SK-N-MC (cell line): ENCODE data around the gene RPS8.
"Not testable (repeated sequence)": the region's sequence is repeated elsewhere in the genome, so short reads cannot be mapped to it uniquely, and the experiment has no call there.

Source experiments
- DNase-seq: peaks from one replicate; pipeline ENCODE4 v3.0.0-alpha.2; 2011; ENCODE audit warnings: low read depth, low spot score
- H3K27ac ChIP-seq: fragments of 200-600 bp; sonication (generic); 2 replicates; pipeline ENCODE4 v1.5.1; 2016; ENCODE audit warnings: mixed run types
- H3K36me3 ChIP-seq: fragments of 200-600 bp; sonication (generic); 2 replicates; pipeline ENCODE4 v1.6.1; 2017; ENCODE audit warnings: antibody characterized with exemption, low read length, mixed read lengths; ENCODE audit not compliant: insufficient read depth
- H3K4me3 ChIP-seq: fragments of 200-600 bp; sonication (generic); 2 replicates; pipeline ENCODE4 v1.5.1; 2016
- H3K9ac ChIP-seq: fragments of 200-600 bp; sonication (generic); 2 replicates; pipeline ENCODE4 v1.8.0; 2017; ENCODE audit warnings: mixed run types, mixed read lengths; ENCODE audit not compliant: insufficient read length
- H3K9me3 ChIP-seq: fragments of 200-600 bp; sonication (generic); 2 replicates; pipeline ENCODE4 v1.6.1; 2017; ENCODE audit warnings: low read depth, mild to moderate bottlenecking, antibody characterized with exemption, low read length, moderate library complexity, mixed read lengths
- EZH2 ChIP-seq: fragments of 200-600 bp; sonication (generic); IDR thresholded peaks from one replicate; pipeline ENCODE4 v1.6.1; 2017; ENCODE audit warnings: antibody characterized with exemption
- FOXP2 ChIP-seq: optimal IDR thresholded peaks from 2 replicates; pipeline ENCODE3; 2011; ENCODE audit warnings: mild to moderate bottlenecking, moderate library complexity; ENCODE audit not compliant: insufficient read depth; ENCODE audit errors: extremely low read length, control extremely low read depth
- POLR2AphosphoS5 ChIP-seq: IDR thresholded peaks from 2 replicates; pipeline ENCODE4 v1.6.1; 2012; ENCODE audit warnings: mild to moderate bottlenecking, low read depth, low read length, borderline replicate concordance

The RPS8 gene

GRCh38 chr1:44743211-44743610 lies 32.1 kb upstream of the RPS8 start:
- Histone ChIP-seq H3K36me3 (peaks cover 67% of the 10 kb centered on the region), H3K4me3 (no peak overlapping the region), H3K27ac (0 out of 2 replicates have a peak overlapping the region, but pooled peaks have one; percentile 13), H3K9me3 (no peaks in the 10 kb centered on the region), H3K9ac (no peak overlapping the region)
- TF ChIP-seq EZH2 (no peak), POLR2AphosphoS5 (no peak), FOXP2 (no peak)
- DNase-seq: no peak

GRCh38 chr1:44747878-44748277 lies 27.5 kb upstream of the RPS8 start:
- no peak overlapping the region for H3K27ac ChIP-seq
- peaks cover 73% of the 10 kb centered on the region for H3K36me3 ChIP-seq
- DNase-seq: no peak
- no peaks in the 10 kb centered on the region for H3K9me3 ChIP-seq
- no peak overlapping the region for H3K4me3 ChIP-seq
- no peak overlapping the region for H3K9ac ChIP-seq
- TF ChIP-seq EZH2: no peak
- TF ChIP-seq FOXP2: no peak
- no peak for TF ChIP-seq POLR2AphosphoS5

- TF ChIP-seq FOXP2: no peak
- TF ChIP-seq POLR2AphosphoS5: no peak
- TF ChIP-seq EZH2: no peak
- H3K9me3 ChIP-seq: no peaks in the 10 kb centered on the region
- no peak overlapping the region for H3K9ac ChIP-seq
- H3K27ac ChIP-seq: no peak overlapping the region
- no peak overlapping the region for H3K4me3 ChIP-seq
- DNase-seq: no peak
- H3K36me3 ChIP-seq: peaks cover 91% of the 10 kb centered on the region
Observed at GRCh38 chr1:44757420-44757819, 17.9 kb upstream of the RPS8 start.

GRCh38 chr1:44759077-44759476 lies 16.3 kb upstream of the RPS8 start:
- Histone ChIP-seq H3K4me3 (no peak overlapping the region), H3K27ac (no peak overlapping the region), H3K9me3 (no peaks in the 10 kb centered on the region), H3K9ac (no peak overlapping the region), H3K36me3 (peaks cover 91% of the 10 kb centered on the region)
- no peak for DNase-seq
- TF ChIP-seq EZH2: no peak
- TF ChIP-seq POLR2AphosphoS5: no peak
- no peak for TF ChIP-seq FOXP2

GRCh38 chr1:44760876-44761275 lies 14.5 kb upstream of the RPS8 start:
- TF ChIP-seq FOXP2 (no peak), EZH2 (no peak), POLR2AphosphoS5 (no peak)
- Histone ChIP-seq H3K27ac (no peak overlapping the region), H3K9me3 (no peaks in the 10 kb centered on the region), H3K9ac (no peak overlapping the region), H3K4me3 (no peak overlapping the region), H3K36me3 (peaks cover 86% of the 10 kb centered on the region)
- DNase-seq: no peak

GRCh38 chr1:44766421-44766820 lies 8.9 kb upstream of the RPS8 start:
- not testable (repeated sequence) for H3K9ac ChIP-seq, DNase-seq, H3K9me3 ChIP-seq, H3K27ac ChIP-seq, H3K4me3 ChIP-seq
- peaks cover 51% of the 10 kb centered on the region for H3K36me3 ChIP-seq

- H3K27ac ChIP-seq: peak overlapping the region; percentile 94
- H3K36me3 ChIP-seq: peaks cover 54% of the 10 kb centered on the region
- peak overlapping the region; percentile 91 for H3K4me3 ChIP-seq
- no peak for DNase-seq
- no peaks in the 10 kb centered on the region for H3K9me3 ChIP-seq
- peak overlapping the region; percentile 100 for H3K9ac ChIP-seq
- TF ChIP-seq FOXP2: no peak
- TF ChIP-seq POLR2AphosphoS5: peak; percentile 41; the same call in 1 of the 2 replicates
- TF ChIP-seq EZH2: no peak
Observed at GRCh38 chr1:44775930-44776729, 790 bp downstream of the RPS8 start.

- peaks cover 60% of the 10 kb centered on the region for H3K36me3 ChIP-seq
- no peak for TF ChIP-seq POLR2AphosphoS5
- no peak for TF ChIP-seq EZH2
- no peak for TF ChIP-seq FOXP2
Observed at GRCh38 chr1:44776730-44777068, 1.4 kb downstream of the RPS8 start.

GRCh38 chr1:44777547-44777946 lies 2.2 kb downstream of the RPS8 start:
- Histone ChIP-seq H3K9me3 (no peaks in the 10 kb centered on the region), H3K36me3 (peaks cover 64% of the 10 kb centered on the region), H3K4me3 (peak overlapping the region; percentile 91), H3K27ac (peak overlapping the region; percentile 94), H3K9ac (peak overlapping the region; percentile 100)
- TF ChIP-seq FOXP2 (no peak), EZH2 (no peak), POLR2AphosphoS5 (no peak)
- DNase-seq: no peak

More at GRCh38 chr1:44776730-44777068, 1.4 kb downstream of the RPS8 start:
- no peaks in the 10 kb centered on the region for H3K9me3 ChIP-seq
- peak overlapping the region; percentile 91 for H3K4me3 ChIP-seq
- peak overlapping the region; percentile 94 for H3K27ac ChIP-seq
- no peak for DNase-seq
- peak overlapping the region; percentile 100 for H3K9ac ChIP-seq
